HG03139 (cell line): ENCODE measurements around the gene TMEM123.

Experiments used
- ATAC-seq: cut with Tn5 transposase; IDR thresholded peaks from one replicate; pipeline ENCODE4 v1.9.1; 2021; ENCODE audit not compliant: unreplicated experiment

TMEM123 gene

GRCh38 chr11:102452461-102453301 is at the start of gene TMEM123:
TMEM123 (minus strand) TSS chr11:102452765; CDS start chr11:102452623, 142 bp downstream.
- peak; percentile 55 for ATAC-seq

- ATAC-seq = no peak
Observed at GRCh38 chr11:102500829-102501228, 48.3 kb upstream of the TMEM123 start.

- ATAC-seq = no peak
Observed at GRCh38 chr11:102499931-102500330, 47.4 kb upstream of the TMEM123 start.

- ATAC-seq = no peak
Observed at GRCh38 chr11:102499151-102499550, 46.6 kb upstream of the TMEM123 start.

GRCh38 chr11:102497061-102497460 is 44.5 kb upstream of the TMEM123 start:
- ATAC-seq = no peak

- ATAC-seq = peak; percentile 77
Observed at GRCh38 chr11:102495161-102496042, 42.8 kb upstream of the TMEM123 start.

GRCh38 chr11:102494216-102494615 is 41.7 kb upstream of the TMEM123 start:
- ATAC-seq = no peak

- ATAC-seq = no peak
Observed at GRCh38 chr11:102493524-102493923, 41.0 kb upstream of the TMEM123 start.

GRCh38 chr11:102491969-102492368 is 39.4 kb upstream of the TMEM123 start:
- no peak for ATAC-seq

- no peak for ATAC-seq
Observed at GRCh38 chr11:102489186-102490145, 36.9 kb upstream of the TMEM123 start.

GRCh38 chr11:102488208-102488607 is 35.6 kb upstream of the TMEM123 start:
- ATAC-seq = peak; percentile 76

GRCh38 chr11:102487214-102487613 is 34.6 kb upstream of the TMEM123 start:
- no peak for ATAC-seq

- ATAC-seq = no peak
Observed at GRCh38 chr11:102486584-102486983, 34.0 kb upstream of the TMEM123 start.

GRCh38 chr11:102485095-102485722 is 32.6 kb upstream of the TMEM123 start:
- ATAC-seq = no peak

GRCh38 chr11:102482433-102482832 is 29.9 kb upstream of the TMEM123 start:
- ATAC-seq = no peak

- no peak for ATAC-seq
Observed at GRCh38 chr11:102479733-102480132, 27.2 kb upstream of the TMEM123 start.

- no peak for ATAC-seq
Observed at GRCh38 chr11:102478673-102479299, 26.2 kb upstream of the TMEM123 start.

- no peak for ATAC-seq
Observed at GRCh38 chr11:102476812-102477211, 24.2 kb upstream of the TMEM123 start.

- no peak for ATAC-seq
Observed at GRCh38 chr11:102476069-102476468, 23.5 kb upstream of the TMEM123 start.

- no peak for ATAC-seq
Observed at GRCh38 chr11:102473543-102473942, 21.0 kb upstream of the TMEM123 start.
